H9 (cell line): Measurements from ENCODE around the gene ERO1B. TPM values are rescaled to one million over a fixed set of nuclear protein-coding genes. Genes with fewer than 3 reads are reported as not detected.

ENCODE experiments used
- DNase-seq: peaks from one replicate; pipeline ENCODE4 v3.0.0-alpha.2; 2017
- H2AFZ ChIP-seq: one replicate; pipeline ENCODE4 v1.6.1; 2013; ENCODE audit warnings: mild to moderate bottlenecking, low read length, control low read depth, moderate library complexity
- H2AK5ac ChIP-seq: 2 replicates; pipeline ENCODE4 v1.6.1; 2013; ENCODE audit warnings: low read length, control low read depth, mixed read lengths; ENCODE audit not compliant: insufficient read length
- H2BK120ac ChIP-seq: one replicate; pipeline ENCODE4 v1.6.1; 2013; ENCODE audit warnings: low read depth, mild to moderate bottlenecking, low read length, control low read depth, inconsistent platforms; ENCODE audit not compliant: poor library complexity, severe bottlenecking
- H2BK12ac ChIP-seq: 2 replicates; pipeline ENCODE4 v1.6.1; 2013; ENCODE audit warnings: low read length, control low read depth, mixed read lengths, low read depth; ENCODE audit not compliant: insufficient read length
- H2BK15ac ChIP-seq: 2 replicates; pipeline ENCODE4 v1.6.1; 2013; ENCODE audit warnings: low read depth, low read length, control low read depth
- H2BK20ac ChIP-seq: one replicate; pipeline ENCODE4 v1.6.1; 2013; ENCODE audit warnings: low read depth, mild to moderate bottlenecking, low read length, control low read depth, inconsistent platforms; ENCODE audit not compliant: poor library complexity, severe bottlenecking
- H2BK5ac ChIP-seq: 2 replicates; pipeline ENCODE4 v1.6.1; 2013; ENCODE audit warnings: low read length, control low read depth, mixed read lengths; ENCODE audit not compliant: insufficient read length
- H3K14ac ChIP-seq: 2 replicates; pipeline ENCODE4 v1.6.1; 2013; ENCODE audit warnings: low read length, control low read depth; ENCODE audit not compliant: insufficient read depth
- H3K18ac ChIP-seq: 2 replicates; pipeline ENCODE4 v1.6.1; 2013; ENCODE audit warnings: low read depth, mild to moderate bottlenecking, mixed read lengths, low read length, control low read depth; ENCODE audit not compliant: insufficient read length
- H3K23ac ChIP-seq: 2 replicates; pipeline ENCODE4 v1.6.1; 2013; ENCODE audit warnings: low read length, control low read depth, mixed read lengths, low read depth; ENCODE audit not compliant: insufficient read length
- H3K23me2 ChIP-seq: 2 replicates; pipeline ENCODE4 v1.6.1; 2013; ENCODE audit warnings: low read depth, mild to moderate bottlenecking, mixed read lengths, low read length, control low read depth; ENCODE audit not compliant: insufficient read length, poor library complexity, severe bottlenecking
- H3K27ac ChIP-seq: 2 replicates; pipeline ENCODE4 v1.5.1; 2013; ENCODE audit warnings: low read length, control low read depth, mixed read lengths, low read depth; ENCODE audit not compliant: insufficient read length
- H3K27me3 ChIP-seq: 2 replicates; pipeline ENCODE4 v1.6.1; 2013; ENCODE audit warnings: low read length, control low read depth, inconsistent platforms; ENCODE audit not compliant: insufficient read depth
- H3K4ac ChIP-seq: 2 replicates; pipeline ENCODE4 v1.6.1; 2013; ENCODE audit warnings: low read depth, mild to moderate bottlenecking, control low read depth, inconsistent platforms, low read length, moderate library complexity
- H3K4me1 ChIP-seq: 2 replicates; pipeline ENCODE4 v1.6.1; 2013; ENCODE audit warnings: low read length, control low read depth, inconsistent platforms; ENCODE audit not compliant: insufficient read depth
- H3K4me2 ChIP-seq: 2 replicates; pipeline ENCODE4 v1.6.1; 2013; ENCODE audit warnings: low read length, control low read depth, mixed read lengths; ENCODE audit not compliant: insufficient read length, insufficient read depth
- H3K56ac ChIP-seq: 2 replicates; pipeline ENCODE4 v1.6.1; 2013; ENCODE audit warnings: low read depth, mild to moderate bottlenecking, mixed read lengths, low read length, control low read depth; ENCODE audit not compliant: insufficient read length
- H3K79me1 ChIP-seq: 2 replicates; pipeline ENCODE4 v1.6.1; 2013; ENCODE audit warnings: low read depth, mild to moderate bottlenecking, moderate library complexity, low read length, control low read depth, inconsistent platforms; ENCODE audit not compliant: insufficient read depth, poor library complexity, severe bottlenecking
- H3K79me2 ChIP-seq: 2 replicates; pipeline ENCODE4 v1.6.1; 2013; ENCODE audit warnings: low read length, control low read depth, inconsistent platforms; ENCODE audit not compliant: insufficient read depth
- H3K9ac ChIP-seq: 2 replicates; pipeline ENCODE4 v1.6.1; 2013; ENCODE audit warnings: low read length, control low read depth, mixed read lengths; ENCODE audit not compliant: insufficient read length; ENCODE audit errors: extremely low read depth
- H3K9me3 ChIP-seq: one replicate; pipeline ENCODE4 v1.6.1; 2013; ENCODE audit warnings: low read depth, low read length, inconsistent platforms; ENCODE audit not compliant: control insufficient read depth
- H3T11ph ChIP-seq: one replicate; pipeline ENCODE4 v1.6.1; 2013; ENCODE audit warnings: mild to moderate bottlenecking, low read length, control low read depth, inconsistent platforms
- H4K20me1 ChIP-seq: one replicate; pipeline ENCODE4 v1.6.1; 2013; ENCODE audit not compliant: control insufficient read depth, insufficient read length, insufficient read depth
- H4K5ac ChIP-seq: 2 replicates; pipeline ENCODE4 v1.6.1; 2013; ENCODE audit warnings: low read depth, mild to moderate bottlenecking, mixed read lengths, low read length, control low read depth; ENCODE audit not compliant: insufficient read length
- H4K8ac ChIP-seq: replicated peaks from 2 replicates; pipeline ENCODE4 v1.6.1; 2013; ENCODE audit warnings: low read length, control low read depth, mixed read lengths, low read depth; ENCODE audit not compliant: insufficient read length
- H4K91ac ChIP-seq: 2 replicates; pipeline ENCODE4 v1.6.1; 2013; ENCODE audit warnings: low read depth, mild to moderate bottlenecking, moderate library complexity, mixed read lengths, low read length, control low read depth; ENCODE audit not compliant: insufficient read length
- H3K27ac Mint-ChIP-seq, 3 experiments: 2 replicates in 2 of 3; 3 replicates in 1 of 3; pipeline ENCODE4 v1.8.0; 2020 to 2021; ENCODE audit warnings: mixed read lengths in 3 of 3, mild to moderate bottlenecking in 1 of 3, moderate library complexity in 1 of 3
- H3K27me3 Mint-ChIP-seq: 2 replicates; pipeline ENCODE4 v1.8.0; 2021; ENCODE audit warnings: low read depth, mild to moderate bottlenecking, moderate library complexity, mixed read lengths
- H3K36me3 Mint-ChIP-seq, 3 experiments: 2 replicates in 2 of 3; 3 replicates in 1 of 3; pipeline ENCODE4 v1.8.0; 2020 to 2021; ENCODE audit warnings: low read depth in 3 of 3, mixed read lengths in 3 of 3; ENCODE audit not compliant: insufficient read depth in 1 of 3
- H3K4me1 Mint-ChIP-seq, 2 experiments: 2 replicates each; pipeline ENCODE4 v1.8.0; 2020; ENCODE audit warnings: mixed read lengths in 2 of 2
- H3K4me3 Mint-ChIP-seq, 2 experiments: 2 replicates in 1 of 2; 3 replicates in 1 of 2; pipeline ENCODE4 v1.8.0; 2020 to 2021; ENCODE audit warnings: mild to moderate bottlenecking in 2 of 2, mixed read lengths in 2 of 2, moderate library complexity in 1 of 2
- H3K9me3 Mint-ChIP-seq, 2 experiments: 2 replicates in 1 of 2; 3 replicates in 1 of 2; pipeline ENCODE4 v1.8.0; 2020; ENCODE audit warnings: mild to moderate bottlenecking in 2 of 2, mixed read lengths in 2 of 2, moderate library complexity in 1 of 2
- WGBS: extraction: QIAGEN DNeasy Blood & Tissue Kit; methylation state at CpG from one replicate; pipeline ENCODE4 v1.1.7; 2013; ENCODE audit warnings: missing lambda C conversion rate, low lambda C conversion rate, mixed read lengths; ENCODE audit not compliant: insufficient read length; ENCODE audit errors: extremely low coverage; 5-methylcytosine and 5-hydroxymethylcytosine counted together
- total RNA-seq: library from RNA; stranded (reverse); gene quantifications from 2 replicates; pipeline ENCODE4 v1.2.1, GENCODE V29; 2021
- TF ChIP-seq, protein P1 (sequence below): fragments of 200-600 bp; sonication (generic); conservative IDR thresholded peaks from 3 replicates; pipeline ENCODE4 v1.8.0; 2021; ENCODE audit warnings: antibody characterized with exemption, mild to moderate bottlenecking

ERO1B gene
- total RNA-seq, 1 experiment from 2014 or later = 1.5 TPM

DNA sequence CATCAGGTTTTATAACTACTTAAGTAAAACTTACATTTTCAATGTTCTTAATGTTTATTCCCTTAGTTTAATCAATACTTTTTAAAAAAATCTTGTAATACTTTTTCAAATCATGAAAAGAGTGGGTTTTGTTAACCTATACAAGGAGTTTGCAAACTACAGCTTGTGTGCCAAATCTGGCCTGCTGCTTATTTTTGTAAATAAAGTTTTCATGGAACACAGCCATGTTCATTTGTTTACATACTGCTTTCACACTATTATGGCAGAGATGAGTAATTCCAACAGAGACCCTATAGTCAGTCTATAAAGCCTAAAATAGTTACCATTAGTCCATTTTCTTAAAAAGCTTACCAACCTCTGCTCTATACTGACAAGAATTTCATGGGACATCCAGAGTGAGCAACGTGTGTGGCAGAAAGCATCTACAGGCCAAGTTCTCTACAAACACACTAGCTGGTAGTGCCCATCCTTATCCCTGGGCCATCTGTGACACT is 42.6 kb downstream of the ERO1B start:
- DNase-seq = no peak
- no CpG with 5 or more reads among the region's 1 CpG for WGBS

More for the DNA sequence above, 42.6 kb downstream of the ERO1B start:
- H2AFZ ChIP-seq = no peak overlapping the region
- no peaks in the 10 kb centered on the region for H3K23me2 ChIP-seq
- H2BK12ac ChIP-seq = no peak overlapping the region
- no peaks in the 10 kb centered on the region for H3K4me1 ChIP-seq
- H3K36me3 Mint-ChIP-seq = no peaks in the 10 kb centered on the region; a peak in 1 of 7 replicates
- no peak overlapping the region for H3K27ac ChIP-seq
- H3T11ph ChIP-seq = no peak overlapping the region
- no peak overlapping the region for H3K23ac ChIP-seq
- H3K4ac ChIP-seq = no peak overlapping the region
- no peak overlapping the region for H2BK5ac ChIP-seq
- no peaks in the 10 kb centered on the region for H3K27me3 Mint-ChIP-seq
- no peak overlapping the region for H3K4me3 Mint-ChIP-seq
- no peak overlapping the region for H2BK15ac ChIP-seq
- no peak overlapping the region for H3K14ac ChIP-seq
- H3K9me3 ChIP-seq = no peaks in the 10 kb centered on the region
- no peaks in the 10 kb centered on the region for H3K9me3 Mint-ChIP-seq
- H4K5ac ChIP-seq = no peak overlapping the region
- TF ChIP-seq, protein P1, sequence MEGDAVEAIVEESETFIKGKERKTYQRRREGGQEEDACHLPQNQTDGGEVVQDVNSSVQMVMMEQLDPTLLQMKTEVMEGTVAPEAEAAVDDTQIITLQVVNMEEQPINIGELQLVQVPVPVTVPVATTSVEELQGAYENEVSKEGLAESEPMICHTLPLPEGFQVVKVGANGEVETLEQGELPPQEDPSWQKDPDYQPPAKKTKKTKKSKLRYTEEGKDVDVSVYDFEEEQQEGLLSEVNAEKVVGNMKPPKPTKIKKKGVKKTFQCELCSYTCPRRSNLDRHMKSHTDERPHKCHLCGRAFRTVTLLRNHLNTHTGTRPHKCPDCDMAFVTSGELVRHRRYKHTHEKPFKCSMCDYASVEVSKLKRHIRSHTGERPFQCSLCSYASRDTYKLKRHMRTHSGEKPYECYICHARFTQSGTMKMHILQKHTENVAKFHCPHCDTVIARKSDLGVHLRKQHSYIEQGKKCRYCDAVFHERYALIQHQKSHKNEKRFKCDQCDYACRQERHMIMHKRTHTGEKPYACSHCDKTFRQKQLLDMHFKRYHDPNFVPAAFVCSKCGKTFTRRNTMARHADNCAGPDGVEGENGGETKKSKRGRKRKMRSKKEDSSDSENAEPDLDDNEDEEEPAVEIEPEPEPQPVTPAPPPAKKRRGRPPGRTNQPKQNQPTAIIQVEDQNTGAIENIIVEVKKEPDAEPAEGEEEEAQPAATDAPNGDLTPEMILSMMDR = no peak
- no peaks in the 10 kb centered on the region for H3K79me2 ChIP-seq
- H3K27me3 ChIP-seq = no peaks in the 10 kb centered on the region
- H2BK20ac ChIP-seq = no peak overlapping the region
- no peak overlapping the region for H3K18ac ChIP-seq
- H3K56ac ChIP-seq = no peak overlapping the region
- H4K8ac ChIP-seq = no peak overlapping the region
- H2AK5ac ChIP-seq = no peak overlapping the region
- no peaks in the 10 kb centered on the region for H3K4me1 Mint-ChIP-seq
- H4K20me1 ChIP-seq = no peaks in the 10 kb centered on the region
- no peak overlapping the region for H3K27ac Mint-ChIP-seq
- no peak overlapping the region for H3K4me2 ChIP-seq
- H3K9ac ChIP-seq = no peak overlapping the region
- no peaks in the 10 kb centered on the region for H3K79me1 ChIP-seq
- H2BK120ac ChIP-seq = no peak overlapping the region
- no peak overlapping the region for H4K91ac ChIP-seq
